HepG2 (cell line): Measurements from ENCODE around the gene TOMM40L. TPM values are rescaled to one million over a fixed set of nuclear protein-coding genes. Genes with fewer than 3 reads are reported as not detected.
A peak's percentile ranks its signal among the peaks of the same experiment; 100 is the strongest.

Experiments used
- ARID4A ChIP-seq: sonication (generic); formaldehyde crosslinking; IDR thresholded peaks from 2 replicates; pipeline ENCODE4 v1.5.0; 2020; ENCODE audit warnings: mild to moderate bottlenecking, missing genetic modification reagents, borderline replicate concordance
- DRAP1 ChIP-seq: IDR thresholded peaks from 2 replicates; pipeline ENCODE4 v1.6.1; 2016; ENCODE audit warnings: missing genetic modification reagents, missing compliant biosample characterization
- GATA4 ChIP-seq: sonication (generic); IDR thresholded peaks from 2 replicates; pipeline ENCODE4 v1.6.1; 2016; ENCODE audit warnings: antibody characterized with exemption, low read depth, borderline replicate concordance
- JUNB ChIP-seq: sonication (generic); formaldehyde crosslinking; IDR thresholded peaks from 2 replicates; pipeline ENCODE4 v1.8.0; 2022; ENCODE audit warnings: missing genetic modification reagents, mild to moderate bottlenecking, borderline replicate concordance
- ONECUT2 ChIP-seq: sonication (generic); formaldehyde crosslinking; IDR thresholded peaks from 2 replicates; pipeline ENCODE4 v1.4.0; 2020; ENCODE audit warnings: missing genetic modification reagents
- POGK ChIP-seq: sonication (generic); formaldehyde crosslinking; conservative IDR thresholded peaks from 2 replicates; pipeline ENCODE4 v1.8.0; 2022; ENCODE audit warnings: mild to moderate bottlenecking, moderate library complexity, missing genetic modification reagents
- PRDM15 ChIP-seq: sonication (generic); formaldehyde crosslinking; IDR thresholded peaks from 2 replicates; pipeline ENCODE4 v1.4.0; 2020; ENCODE audit warnings: missing genetic modification reagents
- SRSF4 ChIP-seq: fragments of 200-400 bp; formaldehyde crosslinking; IDR thresholded peaks from one replicate; pipeline ENCODE4 v1.6.1; 2018; ENCODE audit warnings: mild to moderate bottlenecking, low read depth, low read length, moderate library complexity; ENCODE audit not compliant: poor library complexity, severe bottlenecking
- THAP9 ChIP-seq: sonication (generic); formaldehyde crosslinking; IDR thresholded peaks from 2 replicates; pipeline ENCODE4; 2020; ENCODE audit warnings: missing genetic modification reagents, mild to moderate bottlenecking, borderline replicate concordance
- ZBTB43 ChIP-seq: sonication (generic); formaldehyde crosslinking; conservative IDR thresholded peaks from 2 replicates; pipeline ENCODE4 v1.4.0; 2020; ENCODE audit warnings: missing genetic modification reagents
- ZFX ChIP-seq: sonication (generic); formaldehyde crosslinking; IDR thresholded peaks from 2 replicates; pipeline ENCODE4 v1.4.0; 2020; ENCODE audit warnings: mild to moderate bottlenecking, low read depth, missing genetic modification reagents, moderate library complexity
- ZNF720 ChIP-seq: sonication (generic); formaldehyde crosslinking; IDR thresholded peaks from 2 replicates; pipeline ENCODE4 v1.4.0; 2020; ENCODE audit warnings: missing genetic modification reagents
- polyA plus RNA-seq, 8 experiments: library from polyadenylated mRNA; depleted of rRNA in 3 of 8; stranded (reverse) in 7 of 8; unstranded in 1 of 8; fragments of >200 nt; fragmentation: Illumina TruSeq in 4 of 8; extraction: Trizol in 4 of 8; gene quantifications; 2 replicates each; pipeline versions ENCODE4 v1.2.1 to v1.2.3, GENCODE V29; 2011 to 2016; ENCODE audit warnings: low read depth in 4 of 8, missing spikeins in 1 of 8, mixed read lengths in 1 of 8; ENCODE audit not compliant: insufficient read depth in 1 of 8
- total RNA-seq, 5 experiments: library from RNA; depleted of rRNA; stranded (reverse); fragments of >200 nt; fragmentation: Illumina TruSeq; extraction: Trizol; gene quantifications; 2 replicates each; pipeline ENCODE4 v1.2.3, GENCODE V29; 2016; ENCODE audit warnings: low read depth in 1 of 5

Gene TOMM40L
- total and polyA plus RNA-seq, 2 of the 13 experiments (the other 11 are each of a cell fraction or from before 2014, with no cell fraction given), result 14.1 to 26.2 TPM

GRCh38 chr1:161177112-161177935, 48.5 kb upstream of the TOMM40L start, which contains the start of gene B4GALT3 (continued):
- TF ChIP-seq THAP9 (CRISPR knock-in tag), result peak; percentile 72; the same call in 1 of the 2 replicates
- TF ChIP-seq SRSF4, result no peak
- TF ChIP-seq JUNB (CRISPR knock-in tag), result no peak
- TF ChIP-seq POGK (CRISPR knock-in tag), result no peak
- TF ChIP-seq ONECUT2 (CRISPR knock-in tag), result 0 out of 2 replicates have a peak, but pooled peaks have one; percentile 13
- TF ChIP-seq ZBTB43 (CRISPR knock-in tag), result 0 out of 2 replicates have a peak, but pooled peaks have one; percentile 45
- TF ChIP-seq ARID4A (CRISPR knock-in tag), result peak; percentile 90
- peak; percentile 70 for TF ChIP-seq DRAP1 (CRISPR knock-in tag)
- TF ChIP-seq GATA4, result peak; percentile 59; the same call in 1 of the 2 replicates
- peak; percentile 91 for TF ChIP-seq ZFX
- peak; percentile 86; the same call in 1 of the 2 replicates for TF ChIP-seq ZNF720 (CRISPR knock-in tag)
- TF ChIP-seq PRDM15 (CRISPR knock-in tag), result no peak
